Endothelial cell of umbilical vein (primary cell): ENCODE data around the gene ANKRD44. TPM values are rescaled to one million over a fixed set of nuclear protein-coding genes. Genes with fewer than 3 reads are reported as not detected.

Experiments
- BruUV-seq: library from RNA; stranded (reverse); fragments of 400-500 nt; replicated peaks from 2 replicates; lab custom pipeline; 2021; lab: Mats Ljungman, UMichigan
- CTCF ChIA-PET: fragments of 300-600, 350-600 bp; sonication (Branson Sonifier 250); formaldehyde crosslinking; loops from one replicate; lab custom pipeline; 2021; ENCODE audit warnings: antibody characterized with exemption, inconsistent platforms; lab: Charles Lee
- POLR2A ChIA-PET: fragments of 300-600, 350-600 bp; sonication (Branson Sonifier 250); formaldehyde crosslinking; loops from one replicate; lab custom pipeline; 2021; ENCODE audit warnings: antibody characterized with exemption, inconsistent platforms; lab: Charles Lee
- DNase-seq: peaks from one replicate; pipeline ENCODE4 v3.0.0-alpha.2; 2011; ENCODE audit warnings: low read depth, low spot score
- FAIRE-seq: peaks from 2 replicates; lab custom pipeline; 2011; peaks lifted over from hg19 to GRCh38; lab: Jason Lieb, UNC
- H2AFZ ChIP-seq: 2 replicates; pipeline ENCODE4 v1.6.0; 2012; ENCODE audit warnings: low read depth, low read length, control low read depth, inconsistent platforms
- H3K27ac ChIP-seq: 2 replicates; pipeline ENCODE4 v1.5.1; 2011; ENCODE audit warnings: low read depth, mild to moderate bottlenecking, control low read depth, low read length, moderate library complexity; ENCODE audit not compliant: insufficient read depth
- H3K27me3 ChIP-seq, 2 experiments: 2 replicates each; pipeline versions ENCODE4 v1.6.0 to v1.6.1; 2011; ENCODE audit warnings: low read length in 2 of 2, mixed read lengths in 1 of 2; ENCODE audit not compliant: control insufficient read depth in 2 of 2, insufficient read depth in 2 of 2
- H3K36me3 ChIP-seq, 2 experiments: 2 replicates in 1 of 2; 3 replicates in 1 of 2; pipeline ENCODE4 v1.5.1; 2011; ENCODE audit warnings: low read length in 2 of 2, mild to moderate bottlenecking in 1 of 2, moderate library complexity in 1 of 2; ENCODE audit not compliant: control insufficient read depth in 2 of 2, insufficient read depth in 2 of 2; ENCODE audit errors: extremely low read depth in 1 of 2
- H3K4me1 ChIP-seq: 3 replicates; pipeline ENCODE4 v1.5.1; 2011; ENCODE audit warnings: mild to moderate bottlenecking, low read length; ENCODE audit not compliant: control insufficient read depth, insufficient read depth; ENCODE audit errors: extremely low read depth
- H3K4me2 ChIP-seq: 2 replicates; pipeline ENCODE4 v1.6.1; 2011; ENCODE audit warnings: low read length, control low read depth, mixed read lengths; ENCODE audit not compliant: insufficient read depth
- H3K4me3 ChIP-seq, 3 experiments: fragments of 200-600 bp in 1 of 3; sonication (generic), shearing (Covaris generic) in 1 of 3; replicated peaks in 1 of 3; 2 replicates each; pipeline ENCODE4 v1.5.1; 2011 to 2016; ENCODE audit warnings: control low read depth in 3 of 3, low read length in 3 of 3, mild to moderate bottlenecking in 2 of 3, inconsistent platforms in 1 of 3, low read depth in 1 of 3, moderate library complexity in 1 of 3; ENCODE audit not compliant: insufficient read depth in 1 of 3
- H3K79me2 ChIP-seq: 2 replicates; pipeline ENCODE4 v1.6.0; 2012; ENCODE audit warnings: low read length, inconsistent platforms; ENCODE audit not compliant: control insufficient read depth, insufficient read depth
- H3K9ac ChIP-seq: replicated peaks from 2 replicates; pipeline ENCODE3; 2011; ENCODE audit warnings: low read length, control low read depth; ENCODE audit not compliant: insufficient read depth; ENCODE audit errors: extremely low read depth
- H3K9me1 ChIP-seq: replicated peaks from 3 replicates; pipeline ENCODE4 v1.6.0; 2011; ENCODE audit warnings: mild to moderate bottlenecking, low read length; ENCODE audit not compliant: control insufficient read depth, insufficient read depth; ENCODE audit errors: extremely low read depth
- H3K9me3 ChIP-seq: replicated peaks from 2 replicates; pipeline ENCODE4 v1.5.1; 2012; ENCODE audit warnings: low read length, inconsistent platforms; ENCODE audit not compliant: control insufficient read depth, insufficient read depth
- H4K20me1 ChIP-seq: replicated peaks from 2 replicates; pipeline ENCODE3; 2011; ENCODE audit warnings: mild to moderate bottlenecking, low read length; ENCODE audit not compliant: control insufficient read depth, insufficient read depth; ENCODE audit errors: extremely low read depth
- EZH2 ChIP-seq: IDR thresholded peaks from 2 replicates; pipeline ENCODE4 v1.6.1; 2012; ENCODE audit warnings: borderline replicate concordance, low read depth, mild to moderate bottlenecking, moderate library complexity, low read length, inconsistent platforms; ENCODE audit not compliant: severe bottlenecking
- FOS ChIP-seq: IDR thresholded peaks from 2 replicates; pipeline ENCODE4 v1.6.1; 2011; ENCODE audit warnings: mild to moderate bottlenecking, low read length, moderate library complexity, borderline replicate concordance; ENCODE audit not compliant: insufficient read depth
- GATA2 ChIP-seq: IDR thresholded peaks from 2 replicates; pipeline ENCODE4 v1.7.0; 2011; ENCODE audit warnings: low read depth, mild to moderate bottlenecking, moderate library complexity, mixed read lengths, low read length; ENCODE audit not compliant: insufficient read length, insufficient read depth
- JUN ChIP-seq: IDR thresholded peaks from 2 replicates; pipeline ENCODE4 v1.6.1; 2011; ENCODE audit warnings: borderline replicate concordance, low read depth; ENCODE audit not compliant: insufficient read length, insufficient read depth
- MYC ChIP-seq: IDR thresholded peaks from one replicate; pipeline ENCODE4 v1.6.1; 2011; ENCODE audit warnings: mild to moderate bottlenecking, low read depth, low read length
- POLR2A ChIP-seq: IDR thresholded peaks from 2 replicates; pipeline ENCODE4 v1.6.1; 2012; ENCODE audit warnings: low read depth, mild to moderate bottlenecking, control low read depth, low read length
- POLR2AphosphoS5 ChIP-seq: IDR thresholded peaks from 2 replicates; pipeline ENCODE4 v1.6.1; 2012; ENCODE audit warnings: low read depth, mild to moderate bottlenecking, control low read depth, low read length, moderate library complexity; ENCODE audit not compliant: insufficient read depth
- dilution Hi-C: fragments of 300-500 bp; cut with MboI; formaldehyde crosslinking; loops from one replicate; pipeline ENCODE4 v1.15.0; 2019; ENCODE audit warnings: low sequenced_read_pairs; ENCODE audit not compliant: extremely low pct_ligation_motif_present
- intact Hi-C: fragments of 100-400 bp; cut with micrococcal nuclease; formaldehyde crosslinking; loops from one replicate; pipeline ENCODE4 v1.10.0; 2022
- polyA plus RNA-seq, 4 experiments: library from polyadenylated mRNA; depleted of rRNA in 3 of 4; stranded (reverse) in 3 of 4; unstranded in 1 of 4; fragments of >200 nt; gene quantifications; 2 replicates each; pipeline versions ENCODE4 v1.2.1 to v1.2.3, GENCODE V29; 2011 to 2012; ENCODE audit warnings: missing spikeins in 1 of 4
- total RNA-seq: library from RNA; stranded (reverse); gene quantifications from 2 replicates; pipeline ENCODE4 v1.2.3, GENCODE V29; 2021
- TF ChIP-seq, protein P1 (sequence below), 2 donors: IDR thresholded peaks; 1 replicate in 1 of 2; 2 replicates in 1 of 2; pipeline ENCODE4 v1.5.1; 2011; ENCODE audit warnings: low read length in 2 of 2, mild to moderate bottlenecking in 2 of 2, moderate library complexity in 2 of 2, control low read depth in 1 of 2, inconsistent platforms in 1 of 2, low read depth in 1 of 2; ENCODE audit not compliant: insufficient read depth in 1 of 2; ENCODE audit errors: extremely low read depth in 1 of 2
- TF ChIP-seq, protein P2 (sequence below): IDR thresholded peaks from 2 replicates; pipeline ENCODE4 v1.6.1; 2011; ENCODE audit not compliant: insufficient read depth, insufficient read length

The ANKRD44 gene
- total and polyA plus RNA-seq, 2 donors (not counting 3 experiments of a cell fraction or from before 2014, with no cell fraction given), result 3.4 to 6.1 TPM

DNA sequence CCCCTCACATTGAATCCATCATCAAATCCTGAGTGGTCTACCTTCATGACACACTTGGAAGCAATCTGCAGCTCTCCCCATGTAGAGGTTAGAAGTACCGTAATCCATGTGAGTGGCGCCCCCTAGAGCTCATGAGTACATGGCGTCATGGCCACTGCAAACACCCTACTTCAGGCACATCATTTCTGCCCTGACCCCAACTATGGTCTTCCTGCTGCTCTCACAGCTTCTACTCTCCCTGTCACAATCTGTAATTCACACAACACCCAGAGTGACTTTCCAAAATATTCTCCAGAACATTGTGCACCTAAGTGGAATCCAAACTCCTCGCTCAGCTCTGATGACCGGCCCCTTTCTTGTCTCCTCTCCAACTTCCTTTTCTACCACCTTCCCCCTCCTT lies 141.9 kb downstream of the ANKRD44 start:
- H3K4me1 ChIP-seq, result peaks cover 3% of the 10 kb centered on the region
- no peak overlapping the region for H3K27ac ChIP-seq
- no peak overlapping the region for H3K4me2 ChIP-seq
- no peaks in the 10 kb centered on the region for H3K36me3 ChIP-seq
- TF ChIP-seq, protein P1, sequence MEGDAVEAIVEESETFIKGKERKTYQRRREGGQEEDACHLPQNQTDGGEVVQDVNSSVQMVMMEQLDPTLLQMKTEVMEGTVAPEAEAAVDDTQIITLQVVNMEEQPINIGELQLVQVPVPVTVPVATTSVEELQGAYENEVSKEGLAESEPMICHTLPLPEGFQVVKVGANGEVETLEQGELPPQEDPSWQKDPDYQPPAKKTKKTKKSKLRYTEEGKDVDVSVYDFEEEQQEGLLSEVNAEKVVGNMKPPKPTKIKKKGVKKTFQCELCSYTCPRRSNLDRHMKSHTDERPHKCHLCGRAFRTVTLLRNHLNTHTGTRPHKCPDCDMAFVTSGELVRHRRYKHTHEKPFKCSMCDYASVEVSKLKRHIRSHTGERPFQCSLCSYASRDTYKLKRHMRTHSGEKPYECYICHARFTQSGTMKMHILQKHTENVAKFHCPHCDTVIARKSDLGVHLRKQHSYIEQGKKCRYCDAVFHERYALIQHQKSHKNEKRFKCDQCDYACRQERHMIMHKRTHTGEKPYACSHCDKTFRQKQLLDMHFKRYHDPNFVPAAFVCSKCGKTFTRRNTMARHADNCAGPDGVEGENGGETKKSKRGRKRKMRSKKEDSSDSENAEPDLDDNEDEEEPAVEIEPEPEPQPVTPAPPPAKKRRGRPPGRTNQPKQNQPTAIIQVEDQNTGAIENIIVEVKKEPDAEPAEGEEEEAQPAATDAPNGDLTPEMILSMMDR (IDR thresholded peaks at IDR 0.05; ENCODE audit: extremely low read depth in 1 of 2, insufficient read depth in 1 of 2, low read depth in 1 of 2, low read length in 2 of 2), result peak; percentile 74 to 84
- no peak for TF ChIP-seq POLR2AphosphoS5
- CTCF ChIA-PET, result interaction anchor here (0.6 to 6.5 kb wide), 41 partner anchors 10 to 610 kb away, joined by 3 to 267 read pairs (median 7); partner anchors contain the start of genes ANKRD44 and GTF3C3
- DNase-seq, result peak; percentile 73
- dilution Hi-C loops, result no loop called here
- H3K9me3 ChIP-seq, result no peaks in the 10 kb centered on the region
- peak; percentile 90 for FAIRE-seq
- intact Hi-C loops, result loop anchor here (1.0 to 5.0 kb wide), 4 partner anchors 55 to 371 kb away; partner anchors contain the start of gene GTF3C3
- H3K27me3 ChIP-seq, result no peaks in the 10 kb centered on the region
- H3K79me2 ChIP-seq, result no peaks in the 10 kb centered on the region
- H3K9me1 ChIP-seq, result no peaks in the 10 kb centered on the region
- H3K9ac ChIP-seq, result no peak overlapping the region
- BruUV-seq, result no TSS peak
- H4K20me1 ChIP-seq, result no peaks in the 10 kb centered on the region
- POLR2A ChIA-PET, result no interaction called here
- H2AFZ ChIP-seq, result no peak overlapping the region
- H3K4me3 ChIP-seq, result no peak overlapping the region

DNA sequence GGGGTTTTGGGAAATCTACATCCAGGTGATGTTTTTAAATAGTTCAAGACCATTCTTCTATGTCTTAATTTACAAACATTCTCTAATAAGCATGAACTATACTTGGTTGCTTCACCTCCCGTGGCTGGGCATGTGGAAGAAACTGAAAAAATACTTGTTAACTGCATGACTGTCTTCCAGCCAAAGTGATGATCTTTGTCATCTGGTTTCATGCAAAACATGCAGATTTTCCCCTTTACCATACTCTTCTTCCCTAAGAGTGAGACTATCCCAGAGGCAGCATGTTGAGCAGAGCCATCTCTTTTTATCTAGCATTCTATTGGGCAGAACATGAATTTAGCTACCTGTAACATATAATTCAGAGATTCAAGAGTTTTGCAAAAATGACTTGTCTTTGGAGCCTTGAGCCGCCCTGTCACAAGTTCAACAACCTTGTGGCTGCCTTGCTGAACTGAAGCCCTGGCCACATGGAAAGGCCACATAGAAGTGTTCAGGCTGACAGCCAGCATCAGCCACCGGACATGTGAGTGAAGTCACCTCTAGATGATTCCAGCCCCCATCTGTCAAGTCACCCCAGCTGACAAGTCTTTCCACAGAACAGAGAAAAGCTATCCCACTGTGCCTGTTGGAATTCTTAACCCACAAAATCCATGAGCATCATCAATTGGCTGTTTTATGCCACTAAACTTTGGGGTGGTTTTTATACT lies 142.8 kb downstream of the ANKRD44 start:
- no peak overlapping the region for H3K9ac ChIP-seq
- POLR2A ChIA-PET, result no interaction called here
- intact Hi-C loops, result loop anchor here (1.0 to 5.0 kb wide), 4 partner anchors 54 to 370 kb away; partner anchors contain the start of gene GTF3C3
- H3K4me3 ChIP-seq, result no peak overlapping the region
- H4K20me1 ChIP-seq, result no peaks in the 10 kb centered on the region
- H3K9me3 ChIP-seq, result no peaks in the 10 kb centered on the region
- TF ChIP-seq, protein P2, sequence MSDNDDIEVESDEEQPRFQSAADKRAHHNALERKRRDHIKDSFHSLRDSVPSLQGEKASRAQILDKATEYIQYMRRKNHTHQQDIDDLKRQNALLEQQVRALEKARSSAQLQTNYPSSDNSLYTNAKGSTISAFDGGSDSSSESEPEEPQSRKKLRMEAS, result no peak
- no peak for TF ChIP-seq POLR2A
- no peak for TF ChIP-seq MYC
- TF ChIP-seq POLR2AphosphoS5, result no peak
- TF ChIP-seq, protein P1 (IDR thresholded peaks at IDR 0.05; ENCODE audit: extremely low read depth in 1 of 2, insufficient read depth in 1 of 2, low read depth in 1 of 2, low read length in 2 of 2), result no peak
- no peak for TF ChIP-seq EZH2
- no peak for TF ChIP-seq FOS
- no peak for TF ChIP-seq GATA2
- no peak for TF ChIP-seq JUN
- dilution Hi-C loops, result no loop called here
- H3K4me1 ChIP-seq, result peaks cover 3% of the 10 kb centered on the region
- H3K27me3 ChIP-seq, result no peaks in the 10 kb centered on the region
- no peaks in the 10 kb centered on the region for H3K9me1 ChIP-seq
- FAIRE-seq (no peak), DNase-seq (no peak)
- H3K36me3 ChIP-seq, result no peaks in the 10 kb centered on the region
- no peaks in the 10 kb centered on the region for H3K79me2 ChIP-seq
- H3K27ac ChIP-seq, result no peak overlapping the region
- CTCF ChIA-PET, result interaction anchor here (0.6 to 6.5 kb wide), 39 partner anchors 9 to 610 kb away, joined by 3 to 267 read pairs (median 7); partner anchors contain the start of genes ANKRD44 and GTF3C3
- no TSS peak for BruUV-seq
- no peak overlapping the region for H3K4me2 ChIP-seq
- H2AFZ ChIP-seq, result no peak overlapping the region
